HTERT RPE-1 (cell line): ENCODE data around the gene STRADA.

ENCODE experiments used
- in situ Hi-C: fragments of 300-500 bp; cut with MboI; formaldehyde crosslinking; loops from 4 replicates; pipeline ENCODE4 v1.14.3; 2020; ENCODE audit warnings: low sequenced_read_pairs

The STRADA gene, protein sequence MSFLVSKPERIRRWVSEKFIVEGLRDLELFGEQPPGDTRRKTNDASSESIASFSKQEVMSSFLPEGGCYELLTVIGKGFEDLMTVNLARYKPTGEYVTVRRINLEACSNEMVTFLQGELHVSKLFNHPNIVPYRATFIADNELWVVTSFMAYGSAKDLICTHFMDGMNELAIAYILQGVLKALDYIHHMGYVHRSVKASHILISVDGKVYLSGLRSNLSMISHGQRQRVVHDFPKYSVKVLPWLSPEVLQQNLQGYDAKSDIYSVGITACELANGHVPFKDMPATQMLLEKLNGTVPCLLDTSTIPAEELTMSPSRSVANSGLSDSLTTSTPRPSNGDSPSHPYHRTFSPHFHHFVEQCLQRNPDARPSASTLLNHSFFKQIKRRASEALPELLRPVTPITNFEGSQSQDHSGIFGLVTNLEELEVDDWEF

DNA sequence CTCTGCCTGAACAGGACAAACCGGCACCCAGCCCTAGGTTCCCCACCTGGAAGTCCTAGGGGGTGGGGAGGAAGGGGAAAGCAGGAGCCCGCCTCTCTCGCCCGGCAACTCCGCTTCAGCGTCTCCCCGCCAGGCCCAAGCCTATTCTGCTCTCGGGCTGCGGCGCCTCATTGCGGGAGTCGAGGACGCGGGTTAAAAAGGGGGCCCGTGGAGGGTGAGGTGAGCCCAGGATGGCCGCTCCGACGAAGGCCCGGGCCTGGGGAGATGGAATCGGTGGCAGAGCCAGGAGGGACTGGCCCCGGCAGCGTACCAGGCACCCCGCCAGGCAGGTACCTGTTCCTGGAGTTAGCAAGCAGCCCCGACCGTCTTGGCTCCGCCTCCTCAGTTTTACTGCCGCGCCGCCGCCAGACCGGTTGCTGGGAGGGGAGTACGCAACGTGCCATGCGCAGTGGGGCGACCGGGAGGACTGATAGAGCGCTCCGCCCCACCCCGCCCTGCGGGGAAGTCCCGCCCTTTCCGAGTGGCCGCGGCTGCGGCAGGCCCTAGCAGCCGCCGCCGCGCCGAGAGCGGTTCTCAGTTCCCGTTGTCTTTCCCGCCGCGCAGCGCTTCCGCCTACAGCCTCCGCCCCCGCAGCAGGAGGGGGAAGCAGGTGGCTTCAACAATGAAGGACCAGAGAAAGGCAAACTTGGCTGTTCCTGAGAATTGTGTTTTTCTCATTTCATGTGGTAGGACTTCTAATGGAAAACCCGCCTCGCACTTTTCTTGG, at the start of gene STRADA:
STRADA (minus strand) TSS at position 392 of the 766 bp plus-strand sequence. CDS start 13,430 bp downstream, outside the sequence.
- in situ Hi-C loops: no loop called here

- in situ Hi-C loops: no loop called here
These were observed 48.5 kb upstream of the STRADA start for GRCh38 chr17:63790057-63790456.

- in situ Hi-C loops: no loop called here
These were observed 45.5 kb upstream of the STRADA start for GRCh38 chr17:63786971-63787711.

DNA sequence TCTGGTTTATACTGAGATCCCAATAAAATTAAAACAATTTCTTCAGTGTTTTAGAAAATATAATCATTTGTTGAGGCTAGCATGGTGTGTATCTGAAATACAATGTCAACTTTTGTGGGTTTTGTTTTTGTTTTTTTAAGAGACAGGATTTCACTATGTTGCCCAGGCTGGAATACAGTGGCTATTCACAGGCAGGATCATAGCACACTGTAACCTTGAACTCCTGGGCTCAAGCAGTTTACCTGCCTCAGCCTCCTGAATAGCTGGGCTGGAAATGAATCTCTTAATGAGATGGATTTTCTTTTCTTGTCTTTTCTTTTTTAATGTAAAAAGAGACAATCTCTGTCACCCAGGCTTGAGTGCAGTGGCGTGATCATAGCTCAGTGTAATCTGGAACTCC, 44.5 kb upstream of the STRADA start:
- in situ Hi-C loops: no loop called here

DNA sequence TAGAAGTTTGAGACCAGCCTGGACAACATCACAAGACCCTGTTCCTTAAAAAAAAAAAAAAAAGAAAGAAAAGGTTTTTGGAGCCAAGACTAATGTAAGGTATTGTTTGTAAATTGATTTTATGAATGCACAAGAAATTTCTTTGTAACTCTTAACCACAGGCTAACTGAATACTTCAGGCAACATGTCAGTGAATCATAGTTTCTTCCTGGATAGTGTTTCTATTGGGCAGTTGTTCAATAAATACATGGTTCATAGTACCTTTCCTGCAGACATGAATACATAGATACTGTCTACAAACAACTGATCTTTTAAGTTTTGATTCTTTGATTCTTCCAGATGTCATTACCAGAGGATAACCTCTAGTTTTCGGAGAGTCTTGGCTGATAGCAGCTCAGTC, 44.0 kb upstream of the STRADA start:
- in situ Hi-C loops: no loop called here

GRCh38 chr17:63783522-63783921, 41.9 kb upstream of the STRADA start:
- in situ Hi-C loops: no loop called here

DNA sequence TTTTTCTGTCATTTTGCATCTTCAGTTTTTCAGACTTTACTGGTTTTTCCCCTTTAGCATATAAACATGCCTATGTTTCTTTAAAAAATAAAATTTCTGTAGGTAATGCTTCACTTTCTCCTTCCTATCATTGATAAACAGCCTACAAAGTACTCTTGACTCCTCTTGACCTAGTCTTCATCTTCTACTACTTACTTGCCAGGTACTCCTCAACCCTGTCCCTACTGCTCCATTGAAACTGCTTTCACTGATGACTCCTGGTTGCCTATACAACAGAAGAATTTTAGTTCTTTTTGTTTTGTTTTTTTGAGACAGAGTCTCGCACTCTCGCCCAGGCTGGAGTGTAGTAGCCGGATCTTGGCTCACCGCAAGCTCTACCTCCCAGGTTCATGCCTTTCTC, 39.3 kb upstream of the STRADA start:
- in situ Hi-C loops: no loop called here

GRCh38 chr17:63780507-63780906, 38.9 kb upstream of the STRADA start:
- in situ Hi-C loops: no loop called here

GRCh38 chr17:63775420-63775819, 33.8 kb upstream of the STRADA start:
- in situ Hi-C loops: no loop called here

DNA sequence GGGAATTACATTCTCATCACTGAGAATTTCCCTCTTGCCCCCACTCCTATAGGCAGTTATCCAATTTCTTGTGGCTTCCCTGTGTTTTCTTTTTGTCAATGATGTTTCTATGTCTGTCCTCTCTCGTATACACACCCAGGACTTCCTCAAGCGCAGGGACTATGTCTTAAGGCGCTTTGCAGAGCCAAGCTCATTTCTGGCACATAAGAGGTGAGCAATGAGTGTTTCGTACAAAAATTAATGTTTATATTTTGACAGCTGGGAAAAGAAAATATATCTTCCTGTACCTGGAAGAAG, 33.3 kb upstream of the STRADA start:
- in situ Hi-C loops: no loop called here

DNA sequence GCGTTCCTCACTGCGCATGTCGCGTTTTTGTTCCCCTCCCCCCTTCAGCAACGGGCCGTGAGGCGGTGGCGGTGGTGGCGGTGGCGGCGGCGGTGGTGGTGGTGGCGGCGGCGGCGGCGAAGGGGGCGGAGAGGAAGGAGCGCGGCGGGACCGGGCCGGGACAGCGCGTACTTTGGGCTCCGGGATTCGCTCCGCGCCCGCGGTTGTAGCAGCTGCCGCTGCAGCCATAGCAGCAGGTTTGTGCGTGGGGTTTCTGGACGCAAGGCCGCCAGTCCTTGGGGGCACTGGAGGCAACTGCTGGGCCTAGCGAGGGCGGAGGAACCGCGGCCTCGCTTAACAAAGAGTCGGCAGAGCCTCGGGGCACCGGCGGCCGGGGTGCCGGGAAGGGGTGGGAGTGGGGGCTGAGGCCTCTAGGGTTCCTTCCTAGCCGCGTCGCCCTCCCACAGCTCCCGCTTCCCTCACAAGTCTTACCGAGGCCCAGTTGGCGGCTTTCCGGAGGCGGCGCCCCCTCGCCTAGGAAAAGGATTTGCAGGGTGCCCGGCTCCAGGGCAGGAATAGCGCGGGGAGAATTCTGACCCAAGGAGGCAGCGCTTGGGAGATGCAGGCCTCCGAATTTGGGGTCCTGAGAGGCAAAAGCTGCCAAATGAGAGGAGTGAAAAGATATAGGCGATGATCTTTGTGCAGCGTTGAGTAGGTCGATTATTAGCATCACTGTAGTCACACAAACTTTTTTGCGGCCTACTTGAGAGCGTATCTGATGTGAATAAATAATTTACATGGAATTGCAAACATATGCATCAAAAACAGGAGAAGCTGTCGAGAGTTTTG, 32.8 kb upstream of the STRADA start, which contains the start of gene DDX42:
DDX42 (plus strand) TSS at position 30 of the 828 bp plus-strand sequence. CDS start 12,880 bp downstream, outside the sequence.
- in situ Hi-C loops: no loop called here

DNA sequence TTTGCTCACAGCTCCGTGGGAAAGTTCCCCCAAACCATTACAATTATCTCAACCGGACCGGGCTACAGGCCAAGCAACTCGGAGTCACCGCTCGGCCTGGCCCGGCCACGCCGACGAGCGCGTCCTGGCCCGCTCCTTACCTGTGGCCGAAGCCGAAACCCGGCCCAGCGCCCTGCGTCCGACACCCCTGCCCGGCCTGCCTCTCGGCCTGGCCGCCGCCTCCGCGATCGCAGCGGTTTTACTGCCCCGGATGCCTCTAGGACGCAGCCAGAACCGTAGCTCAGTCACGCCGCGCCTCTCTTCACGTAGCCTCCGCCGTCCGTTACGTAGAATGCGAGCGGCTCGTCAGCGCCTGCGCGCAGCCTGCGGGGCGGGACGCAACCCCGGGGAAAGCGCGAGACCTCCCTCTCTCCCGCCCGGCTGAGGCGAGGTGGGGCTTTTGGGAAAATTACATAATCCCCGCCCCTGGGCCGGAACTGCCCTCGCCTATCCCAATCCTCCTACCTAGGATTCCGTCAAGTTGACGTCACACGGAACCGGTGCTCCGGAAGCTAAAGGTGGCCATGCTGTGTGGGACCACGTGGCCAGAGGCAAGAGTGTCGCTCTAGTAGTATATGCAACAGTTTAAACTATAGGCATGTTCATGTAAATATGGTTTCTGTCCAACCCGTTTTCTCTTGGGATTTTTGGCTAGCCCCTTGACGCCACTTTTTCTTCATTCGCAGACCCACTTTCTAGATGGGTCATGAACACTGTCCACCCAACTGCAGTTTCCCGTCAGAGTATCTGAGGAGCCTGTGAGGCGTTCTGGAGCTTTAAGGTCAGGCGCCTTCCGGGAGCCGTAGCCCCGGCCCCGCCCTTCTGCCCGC, 31.9 kb upstream of the STRADA start, which contains the start of gene CCDC47:
CCDC47 (minus strand) TSS at position 326 of the 869 bp plus-strand sequence. CDS start 7,422 bp downstream, outside the sequence.
- in situ Hi-C loops: no loop called here

GRCh38 chr17:63772801-63773271, 31.2 kb upstream of the STRADA start:
- in situ Hi-C loops: no loop called here

DNA sequence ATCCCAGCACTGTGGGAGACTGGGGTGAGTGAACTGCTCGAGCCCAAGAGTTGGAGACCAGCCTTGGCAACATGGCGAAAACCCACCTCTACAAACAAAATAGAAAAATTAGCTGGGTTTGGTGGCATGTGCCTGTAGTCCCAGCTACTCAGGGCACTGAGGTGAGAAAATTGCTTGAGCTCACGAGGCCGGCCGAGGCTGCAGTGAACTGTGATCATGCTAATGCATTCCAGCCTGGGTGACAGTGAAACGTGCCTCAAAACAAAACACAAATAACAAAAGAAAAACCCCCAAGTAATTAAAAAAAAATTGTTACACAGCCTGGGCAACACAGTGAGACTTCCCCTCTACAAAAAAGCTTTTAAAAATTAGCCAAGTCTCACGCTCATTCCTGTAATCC, 26.8 kb upstream of the STRADA start:
- in situ Hi-C loops: no loop called here

DNA sequence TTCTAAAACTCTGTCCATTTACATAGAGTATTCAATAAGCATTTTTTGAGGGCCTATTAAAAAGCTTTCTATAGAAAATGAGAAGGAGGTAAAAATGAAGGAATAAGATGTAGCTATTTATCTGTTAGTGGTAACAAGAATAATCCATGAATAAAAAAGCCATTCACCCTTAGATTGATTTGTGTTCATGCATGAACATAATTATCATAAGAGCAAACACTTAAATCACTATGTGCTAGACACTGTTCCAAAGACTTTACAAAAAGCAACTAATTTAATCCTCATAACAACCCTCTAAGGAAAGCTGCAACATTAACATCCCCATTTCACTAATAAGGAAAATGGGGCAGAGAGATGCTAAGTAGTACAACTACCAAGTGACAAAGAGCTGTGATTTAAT, 25.2 kb upstream of the STRADA start:
- in situ Hi-C loops: no loop called here

- in situ Hi-C loops: no loop called here
These were observed 23.1 kb upstream of the STRADA start for GRCh38 chr17:63764716-63765115.

DNA sequence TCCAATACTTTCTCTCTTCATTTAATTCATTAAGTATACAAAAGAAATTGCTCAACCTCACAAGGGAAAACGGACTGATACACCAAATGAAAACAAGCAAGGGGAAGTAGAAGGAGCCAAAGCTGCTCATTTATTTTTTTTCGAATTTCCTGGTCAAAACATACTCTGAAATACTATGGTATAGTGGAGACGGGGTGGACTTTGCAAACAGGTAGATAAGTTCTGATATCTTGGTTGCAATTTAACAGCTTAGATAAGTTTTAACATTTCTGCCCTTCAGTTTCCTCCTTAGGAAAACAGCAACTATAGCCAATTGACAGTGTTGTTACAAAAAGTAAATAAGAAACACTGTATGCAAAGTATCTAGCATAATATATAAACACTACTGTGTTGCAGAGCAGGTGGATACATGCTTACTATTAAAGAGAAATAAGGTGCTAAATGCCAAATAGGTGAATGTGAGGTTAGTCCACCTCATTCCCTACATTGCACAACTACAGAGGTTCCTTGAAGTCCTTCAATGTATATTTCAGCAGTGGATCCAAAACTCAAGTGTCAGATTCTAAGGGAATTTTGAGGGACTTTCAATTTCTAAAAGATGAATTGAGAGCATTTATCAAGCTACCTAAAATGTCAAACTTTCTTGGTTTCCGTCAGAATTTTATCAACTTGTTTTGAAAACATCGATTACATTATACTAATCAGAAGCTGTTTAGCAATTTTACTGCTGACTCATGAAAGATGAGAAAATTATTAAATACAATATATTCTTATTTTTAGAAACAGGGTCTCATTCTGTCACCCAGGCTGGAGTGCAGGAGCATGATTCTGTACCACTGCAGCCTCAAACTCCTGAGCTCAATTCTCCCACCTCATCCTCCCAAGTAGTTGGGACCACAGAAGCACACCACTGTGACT, 20.8 kb upstream of the STRADA start:
- in situ Hi-C loops: no loop called here

GRCh38 chr17:63760771-63761539, 19.4 kb upstream of the STRADA start:
- in situ Hi-C loops: no loop called here
